OCI-LY1 (cell line): ENCODE data around the gene SHROOM1.

ENCODE experiments used
- H2AFZ ChIP-seq: fragments of 200-600 bp; sonication (generic), shearing (Covaris generic); 2 replicates; pipeline ENCODE4 v1.6.0; 2014; ENCODE audit warnings: antibody characterized with exemption, mild to moderate bottlenecking, low read length
- H3F3A ChIP-seq: fragments of 200-600 bp; sonication (generic), shearing (Covaris generic); 2 replicates; pipeline ENCODE4 v1.6.0; 2014; ENCODE audit warnings: mild to moderate bottlenecking, antibody characterized with exemption, low read length, moderate library complexity; ENCODE audit not compliant: insufficient read depth
- H3K27ac ChIP-seq: fragments of 200-600 bp; sonication (generic); 2 replicates; pipeline ENCODE4 v1.5.1; 2014; ENCODE audit warnings: low read length, mixed run types, mild to moderate bottlenecking, low read depth; ENCODE audit not compliant: poor library complexity, severe bottlenecking
- H3K27me3 ChIP-seq: fragments of 200-600 bp; sonication (generic); 2 replicates; pipeline ENCODE4 v1.6.0; 2014; ENCODE audit warnings: antibody characterized with exemption, mild to moderate bottlenecking, low read length, moderate library complexity; ENCODE audit not compliant: insufficient read depth
- H3K36me3 ChIP-seq: fragments of 200-600 bp; sonication (generic); 2 replicates; pipeline ENCODE4 v1.6.1; 2014; ENCODE audit warnings: mild to moderate bottlenecking, antibody characterized with exemption, low read length, moderate library complexity, mixed read lengths; ENCODE audit not compliant: insufficient read depth
- H3K4me1 ChIP-seq: fragments of 200-600 bp; sonication (generic); 2 replicates; pipeline ENCODE4 v1.5.1; 2014; ENCODE audit warnings: mild to moderate bottlenecking, low read length, moderate library complexity; ENCODE audit not compliant: insufficient read depth, severe bottlenecking
- H3K4me2 ChIP-seq: fragments of 200-600 bp; sonication (generic), shearing (Covaris generic); 2 replicates; pipeline ENCODE4 v1.6.1; 2014; ENCODE audit warnings: low read length
- H3K4me3 ChIP-seq: fragments of 200-600 bp; sonication (generic); 2 replicates; pipeline ENCODE4 v1.5.1; 2014; ENCODE audit warnings: low read length, low read depth, mild to moderate bottlenecking, mixed read lengths; ENCODE audit not compliant: poor library complexity, severe bottlenecking
- H3K79me2 ChIP-seq: fragments of 200-600 bp; shearing (Covaris generic); 2 replicates; pipeline ENCODE4 v1.6.1; 2016; ENCODE audit warnings: mixed run types, low read length, mixed read lengths; ENCODE audit not compliant: insufficient read depth
- H3K9ac ChIP-seq: fragments of 200-600 bp; sonication (generic), shearing (Covaris generic); 2 replicates; pipeline ENCODE4 v1.6.1; 2014; ENCODE audit warnings: mild to moderate bottlenecking, low read length, mixed read lengths
- H3K9me2 ChIP-seq: fragments of 200-600 bp; sonication (generic), shearing (Covaris generic); 2 replicates; pipeline ENCODE4 v1.6.1; 2014; ENCODE audit warnings: low read depth, mild to moderate bottlenecking, low read length, mixed read lengths
- H3K9me3 ChIP-seq: fragments of 200-600 bp; shearing (Covaris generic); 2 replicates; pipeline ENCODE4 v1.6.1; 2014; ENCODE audit warnings: low read length, mixed read lengths
- H4K20me1 ChIP-seq: fragments of 200-600 bp; sonication (generic), shearing (Covaris generic); 2 replicates; pipeline ENCODE4 v1.6.0; 2016; ENCODE audit warnings: mild to moderate bottlenecking, low read length; ENCODE audit not compliant: insufficient read depth
- CTCF ChIP-seq: fragments of 200-600 bp; sonication (generic), shearing (Covaris generic); IDR thresholded peaks from 2 replicates; pipeline ENCODE4 v1.5.1; 2017; ENCODE audit warnings: mild to moderate bottlenecking, antibody characterized with exemption, low read length, moderate library complexity, mixed read lengths
- EZH2 ChIP-seq: fragments of 200-600 bp; sonication (generic), shearing (Covaris generic); IDR thresholded peaks from 2 replicates; pipeline ENCODE4 v1.8.0; 2017; ENCODE audit warnings: borderline replicate concordance, mixed run types, mild to moderate bottlenecking, antibody characterized with exemption, low read length, moderate library complexity, mixed read lengths

SHROOM1 gene

GRCh38 chr5:132824426-132824825, 6.0 kb downstream of the SHROOM1 start:
- Histone ChIP-seq H3K79me2 (no peaks in the 10 kb centered on the region), H3K4me2 (no peak overlapping the region), H3K36me3 (no peaks in the 10 kb centered on the region), H3K27me3 (0 out of 2 replicates have a peak, but pooled peaks cover 7% of the 10 kb centered on the region), H3K4me1 (peaks cover 7% of the 10 kb centered on the region), H3K9ac (no peak overlapping the region), H4K20me1 (no peaks in the 10 kb centered on the region), H3K9me3 (no peaks in the 10 kb centered on the region), H3K27ac (no peak overlapping the region), H2AFZ (no peak overlapping the region), H3K4me3 (no peak overlapping the region), H3K9me2 (no peaks in the 10 kb centered on the region), H3F3A (no peaks in the 10 kb centered on the region)
- no peak for TF ChIP-seq EZH2
- TF ChIP-seq CTCF = no peak

GRCh38 chr5:132823481-132824050, 6.9 kb downstream of the SHROOM1 start:
- TF ChIP-seq CTCF (no peak), EZH2 (no peak)
- no peak overlapping the region for H3K9ac ChIP-seq

DNA sequence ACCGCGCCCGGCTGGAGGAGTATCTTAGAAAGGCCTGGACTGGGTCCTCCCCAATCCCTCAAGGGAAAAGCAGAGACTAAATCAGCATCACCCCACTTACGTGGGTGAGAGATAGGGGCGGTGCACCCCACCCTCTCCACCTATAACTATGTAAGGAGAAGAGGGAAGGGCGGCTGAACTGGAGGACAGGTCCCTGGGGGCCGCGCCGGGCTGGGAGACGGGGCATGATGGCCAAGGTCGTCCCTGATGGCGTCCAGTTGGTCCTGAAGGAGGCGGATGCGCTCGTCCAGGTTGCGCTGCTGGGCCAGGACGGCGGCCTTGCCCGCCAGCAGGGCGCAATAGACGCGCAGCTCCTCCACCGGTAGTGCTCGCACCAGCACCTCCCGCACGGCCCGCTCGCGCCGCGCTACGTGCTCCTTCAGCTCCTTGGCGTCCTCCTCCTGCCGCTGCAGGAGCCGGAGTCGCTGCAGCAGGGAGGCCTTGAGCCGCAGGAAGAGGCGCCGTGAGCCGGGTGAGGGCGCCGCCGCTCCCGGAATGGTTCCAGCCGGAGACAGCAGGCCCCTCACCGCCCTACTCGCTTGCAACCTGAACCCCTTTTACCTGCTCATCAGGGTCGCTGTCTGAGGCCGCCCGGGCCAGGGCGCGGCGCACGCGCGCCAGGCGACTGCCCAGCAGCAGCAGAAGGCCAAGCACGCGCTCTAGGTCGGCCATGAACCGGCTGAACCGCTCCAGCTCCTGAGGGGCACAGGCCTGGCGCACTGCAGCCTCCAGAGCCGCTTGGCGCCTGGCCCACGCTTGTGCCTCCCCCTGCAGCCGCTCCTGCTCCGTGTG, 7.6 kb downstream of the SHROOM1 start:
- Histone ChIP-seq H3K79me2 (no peaks in the 10 kb centered on the region), H3K27ac (no peak overlapping the region), H3K27me3 (0 out of 2 replicates have a peak, but pooled peaks cover 7% of the 10 kb centered on the region), H3K36me3 (no peaks in the 10 kb centered on the region), H3K4me3 (no peak overlapping the region), H3K4me1 (peaks cover 8% of the 10 kb centered on the region), H3K9ac (no peak overlapping the region), H4K20me1 (no peaks in the 10 kb centered on the region), H3K9me3 (no peaks in the 10 kb centered on the region), H2AFZ (no peak overlapping the region), H3F3A (no peaks in the 10 kb centered on the region), H3K4me2 (no peak overlapping the region), H3K9me2 (no peaks in the 10 kb centered on the region)
- TF ChIP-seq EZH2 = no peak
- no peak for TF ChIP-seq CTCF

More at GRCh38 chr5:132823481-132824050, 6.9 kb downstream of the SHROOM1 start:
- Histone ChIP-seq H3K79me2 (no peaks in the 10 kb centered on the region), H4K20me1 (no peaks in the 10 kb centered on the region), H3K36me3 (no peaks in the 10 kb centered on the region), H3K9me3 (no peaks in the 10 kb centered on the region), H3K4me3 (no peak overlapping the region), H3F3A (no peaks in the 10 kb centered on the region), H3K27me3 (0 out of 2 replicates have a peak, but pooled peaks cover 7% of the 10 kb centered on the region), H3K4me1 (peaks cover 8% of the 10 kb centered on the region), H3K27ac (no peak overlapping the region), H3K4me2 (no peak overlapping the region), H3K9me2 (no peaks in the 10 kb centered on the region), H2AFZ (no peak overlapping the region)
